Measurements from ENCODE around the gene SDC1.

GRCh38 chr2:20257411-20257810 is 32.5 kb upstream of the SDC1 start:
- TF ChIP-seq CTCF (IDR thresholded peaks at IDR 0.05) (no peak), ZFX (IDR thresholded peaks at IDR 0.05; ENCODE audit: borderline replicate concordance) (no peak)

All from 22Rv1 (cell line).